Psoas muscle (tissue), 8 donors: ENCODE data around the gene SLC45A3. TPM values are rescaled to one million over a fixed set of nuclear protein-coding genes. Genes with fewer than 3 reads are reported as not detected.

Experiments
- ATAC-seq, 4 donors: fragments of 200-7000 bp; cut with Tn5 transposase; one replicate each; pipeline ENCODE4 v1.9.1; 2020; ENCODE audit warnings: moderate library complexity in 3 of 4, mild to moderate bottlenecking in 2 of 4
- DNase-seq, 2 donors: peaks; one replicate each; pipeline ENCODE4 v3.0.0-alpha.2; 2020
- H3K27ac ChIP-seq: fragments of 200-600 bp; one replicate; pipeline ENCODE4 v1.8.0; 2022
- H3K27me3 ChIP-seq, 3 donors: fragments of 200-600 bp in 1 of 3; one replicate each; pipeline versions ENCODE4 v1.6.1 to v1.8.0; 2013 to 2022; ENCODE audit warnings: low read length in 2 of 3, mild to moderate bottlenecking in 2 of 3, moderate library complexity in 1 of 3; ENCODE audit not compliant: insufficient read depth in 3 of 3
- H3K36me3 ChIP-seq, 2 donors: fragments of 200-600 bp in 1 of 2; one replicate each; pipeline versions ENCODE4 v1.6.1 to v1.8.0; 2013 to 2022; ENCODE audit warnings: low read depth in 1 of 2, mild to moderate bottlenecking in 1 of 2, moderate library complexity in 1 of 2; ENCODE audit not compliant: insufficient read depth in 1 of 2
- H3K4me1 ChIP-seq: fragments of 200-600 bp; one replicate; pipeline ENCODE4 v1.8.0; 2022
- H3K4me3 ChIP-seq: fragments of 200-600 bp; one replicate; pipeline ENCODE4 v1.8.0; 2022; ENCODE audit warnings: mild to moderate bottlenecking
- H3K9me3 ChIP-seq: fragments of 200-600 bp; one replicate; pipeline ENCODE4 v1.8.0; 2022
- CTCF ChIP-seq: fragments of 200-600 bp; IDR thresholded peaks from one replicate; pipeline ENCODE4 v1.8.0; 2022; ENCODE audit warnings: antibody characterized with exemption
- WGBS, 3 donors: extraction: QIAGEN DNeasy Blood & Tissue Kit; methylation state at CpG; one replicate each; pipeline versions ENCODE4 v1.1.6 to v1.1.7; 2013; 5-methylcytosine and 5-hydroxymethylcytosine counted together
- intact Hi-C, 2 donors: fragments of 100-400 bp; cut with DNase I; formaldehyde crosslinking; loops; one replicate each; pipeline versions ENCODE4 v1.11.0 to v1.14.2; 2022
- polyA plus RNA-seq, 3 donors: library from polyadenylated mRNA; stranded (reverse); fragments of 200-250 nt; gene quantifications; one replicate each; pipeline ENCODE4 v1.2.3, GENCODE V29; 2013
- total RNA-seq, 4 donors: library from RNA; stranded (reverse); fragmentation: NEBNext Ultra II Directional in 2 of 4; extraction: Animal tissue kit (Norgen Biotek cat#: 25700) in 2 of 4; gene quantifications; one replicate each; pipeline versions ENCODE4 v1.2.1 to v1.2.4, GENCODE V29; 2021 to 2023
- donor health status: healthy with polysubstance abuse.
- donor health status: DM: no; HTN: no; CAD: no; lungs with moderate emphysema.
- donor health status: Bipolar disorder and iron deficiency.
- donor health status: healthy.
- donor health status: DM: yes; HTN: yes; CAD: no.
- donor health status: DM: no; HTN: no; CAD: no.
- donor health status: DM: no; HTN: no; CAD: no.
- donor health status: DM: yes; HTN: yes; CAD: no.

SLC45A3 gene
- total and polyA plus RNA-seq, 7 donors, result 0.15 to 2.7 (median 0.46) TPM

GRCh38 chr1:205703072-205703471 lies 22.8 kb upstream of the SLC45A3 start:
- TF ChIP-seq CTCF, result no peak
- Histone ChIP-seq H3K36me3 (peaks cover 0 to 16% of the 10 kb centered on the region in 2 donors), H3K4me1 (no peaks in the 10 kb centered on the region), H3K27me3 (no peaks in the 10 kb centered on the region), H3K27ac (no peak overlapping the region), H3K9me3 (no peaks in the 10 kb centered on the region), H3K4me3 (no peak overlapping the region)
- DNase-seq (no peak), ATAC-seq (no peak)
- 92 to 100% (median 93%) methylated on average over 1 of the region's 1 CpG for WGBS, 3 donors
- intact Hi-C loops, result no loop called here

GRCh38 chr1:205701891-205702290 lies 21.6 kb upstream of the SLC45A3 start:
- WGBS, 3 donors, result 84 to 95% (median 88%) methylated on average over 4 of the region's 4 CpGs
- Histone ChIP-seq H3K4me1 (no peaks in the 10 kb centered on the region), H3K27ac (no peak overlapping the region), H3K27me3 (no peaks in the 10 kb centered on the region), H3K9me3 (no peaks in the 10 kb centered on the region), H3K36me3 (peaks cover 0 to 12% of the 10 kb centered on the region in 2 donors), H3K4me3 (no peak overlapping the region)
- DNase-seq (no peak), ATAC-seq (no peak)
- intact Hi-C loops, result no loop called here
- TF ChIP-seq CTCF, result no peak

GRCh38 chr1:205701420-205701819 lies 21.1 kb upstream of the SLC45A3 start:
- H3K36me3 ChIP-seq, result peaks cover 0 to 12% of the 10 kb centered on the region in 2 donors
- no peak for DNase-seq
- H3K4me3 ChIP-seq, result no peak overlapping the region
- intact Hi-C loops, result no loop called here
- no peak overlapping the region for H3K27ac ChIP-seq
- no peaks in the 10 kb centered on the region for H3K9me3 ChIP-seq
- ATAC-seq, result no peak
- H3K4me1 ChIP-seq, result no peaks in the 10 kb centered on the region
- 34 to 64% (median 38%) methylated on average over 2 of the region's 2 CpGs for WGBS, 3 donors
- TF ChIP-seq CTCF, result no peak
- H3K27me3 ChIP-seq, result no peaks in the 10 kb centered on the region

GRCh38 chr1:205700865-205701401 lies 20.6 kb upstream of the SLC45A3 start:
- Histone ChIP-seq H3K27ac (no peak overlapping the region), H3K4me1 (no peaks in the 10 kb centered on the region), H3K4me3 (no peak overlapping the region), H3K9me3 (no peaks in the 10 kb centered on the region), H3K36me3 (peaks cover 0 to 12% of the 10 kb centered on the region in 2 donors), H3K27me3 (no peaks in the 10 kb centered on the region)
- intact Hi-C loops, result no loop called here
- WGBS, 3 donors, result 23 to 38% (median 26%) methylated on average over 2 of the region's 2 CpGs
- ATAC-seq, result no peak
- no peak for TF ChIP-seq CTCF
- no peak for DNase-seq

GRCh38 chr1:205699416-205699815 lies 19.1 kb upstream of the SLC45A3 start:
- Histone ChIP-seq H3K36me3 (peaks cover 0 to 2% of the 10 kb centered on the region in 2 donors), H3K9me3 (no peaks in the 10 kb centered on the region), H3K4me3 (no peak overlapping the region), H3K27ac (no peak overlapping the region), H3K27me3 (no peaks in the 10 kb centered on the region), H3K4me1 (no peaks in the 10 kb centered on the region)
- intact Hi-C loops, result no loop called here
- WGBS, 3 donors, result 74 to 90% (median 80%) methylated on average over 4 of the region's 4 CpGs
- no peak for ATAC-seq
- TF ChIP-seq CTCF, result no peak
- DNase-seq, result no peak
